ENCODE measurements around the gene SCN4B. TPM values are rescaled to one million over a fixed set of nuclear protein-coding genes. Genes with fewer than 3 reads are reported as not detected.

The SCN4B gene
- total and polyA plus RNA-seq, 2 of the 4 experiments (the other 2 are of a cell fraction), result 0.18 to 0.44 TPM

DNA sequence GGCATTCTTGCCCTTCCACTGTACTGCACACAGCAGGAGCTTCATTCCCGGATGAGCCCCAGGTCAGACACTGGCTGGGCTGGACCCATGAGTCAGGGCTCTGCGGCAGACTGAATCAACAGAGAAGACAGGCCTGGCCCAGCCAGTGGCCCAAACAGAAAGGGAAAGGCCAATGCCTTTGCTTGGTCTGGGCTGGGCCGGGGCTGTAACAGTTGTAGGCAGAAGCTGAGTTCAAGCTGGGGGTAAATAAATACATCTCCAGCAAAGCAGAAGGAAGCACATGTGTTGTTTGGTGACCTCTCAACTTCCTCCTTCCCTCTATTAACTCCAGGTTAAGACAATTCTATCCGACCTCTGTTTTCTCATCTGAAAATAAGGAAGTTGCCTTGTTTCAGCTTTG lies 64.1 kb downstream of the SCN4B start:
- no TSS peak for BruUV-seq (replicated peaks)
- Histone ChIP-seq H2BK120ac (ENCODE audit: low read depth, low read length) (no peak overlapping the region), H2AFZ (replicated peaks; ENCODE audit: low read length, poor library complexity) (no peak overlapping the region), H3K56ac (ENCODE audit: extremely low read depth, insufficient read depth, low read length) (no peak overlapping the region), H3K23ac (ENCODE audit: low read depth, low read length) (no peak overlapping the region), H2BK5ac (ENCODE audit: low read depth, low read length, poor library complexity, severe bottlenecking) (no peak overlapping the region), H2AK5ac (ENCODE audit: low read depth, low read length) (no peak overlapping the region), H3K36me3 (ENCODE audit: control insufficient read depth, insufficient read depth, low read length) (no peaks in the 10 kb centered on the region), H3K18ac (ENCODE audit: low read depth, low read length) (no peak overlapping the region), H3K14ac (replicated peaks; ENCODE audit: low read depth, low read length) (no peak overlapping the region), H3K9ac (ENCODE audit: low read depth, low read length) (no peak overlapping the region), H3K4me3 (ENCODE audit: insufficient read depth, low read depth, low read length) (no peak overlapping the region), H3K79me1 (ENCODE audit: low read depth in 1 of 2, low read length in 2 of 2) (no peaks in the 10 kb centered on the region), H2BK20ac (ENCODE audit: low read depth, low read length) (no peak overlapping the region), H3K9me1 (ENCODE audit: insufficient read depth, low read length) (no peaks in the 10 kb centered on the region), H4K20me1 (ENCODE audit: insufficient read depth, low read length) (no peaks in the 10 kb centered on the region), H4K5ac (ENCODE audit: low read depth, low read length) (no peak overlapping the region), H4K91ac (ENCODE audit: insufficient read depth, low read depth, low read length) (no peak overlapping the region), H3K27me3 (ENCODE audit: control insufficient read depth, insufficient read depth, low read length) (no peaks in the 10 kb centered on the region; the same call in 1 of the 2 replicates), H3K4me1 (ENCODE audit: control insufficient read depth, insufficient read depth, low read length) (no peaks in the 10 kb centered on the region), H3K9me3 (ENCODE audit: control insufficient read depth, insufficient read depth, low read length) (no peaks in the 10 kb centered on the region), H2BK15ac (ENCODE audit: low read depth, low read length) (no peak overlapping the region), H2AK9ac (replicated peaks; ENCODE audit: low read depth, low read length, poor library complexity) (no peak overlapping the region), H4K8ac (ENCODE audit: low read depth in 2 of 2, low read length in 2 of 2) (no peak overlapping the region), H3K4ac (ENCODE audit: low read depth, low read length) (no peak overlapping the region), H3K4me2 (ENCODE audit: low read depth, low read length) (no peak overlapping the region), H3K27ac (ENCODE audit: insufficient read depth, low read length) (no peak overlapping the region)
- ATAC-seq (ENCODE audit: low read depth), result no peak
- intact Hi-C loops (cut with micrococcal nuclease), result no loop called here
- ChIA-PET POLR2A (ENCODE audit: unreplicated experiment) (no interaction called here), CTCF (no interaction called here)
- in situ Hi-C loops (cut with MboI; ENCODE audit: low sequenced_read_pairs), result no loop called here
- WGBS, 2 experiments (ENCODE audit: extremely low coverage in 2 of 2, insufficient read length in 1 of 2), result 44% methylated on average over 2 of the region's 4 CpGs; no CpG with 5 or more reads in 1 of the 2 experiments
- DNase-seq, result no peak
- TF ChIP-seq MAFK (IDR thresholded peaks at IDR 0.05; ENCODE audit: low read depth, low read length), result no peak
- TF ChIP-seq POLR2A (IDR thresholded peaks at IDR 0.05; ENCODE audit: low read depth, low read length), result no peak
- no peak for TF ChIP-seq MXI1 (IDR thresholded peaks at IDR 0.05; ENCODE audit: borderline replicate concordance, low read depth, low read length)
- no peak for TF ChIP-seq BHLHE40 (IDR thresholded peaks at IDR 0.05; ENCODE audit: low read depth, low read length)
- TF ChIP-seq NFE2L2 (IDR thresholded peaks at IDR 0.05; ENCODE audit: low read depth, low read length), result no peak
- TF ChIP-seq SMC3 (IDR thresholded peaks at IDR 0.05; ENCODE audit: low read depth, low read length), result no peak
- TF ChIP-seq, protein P1, sequence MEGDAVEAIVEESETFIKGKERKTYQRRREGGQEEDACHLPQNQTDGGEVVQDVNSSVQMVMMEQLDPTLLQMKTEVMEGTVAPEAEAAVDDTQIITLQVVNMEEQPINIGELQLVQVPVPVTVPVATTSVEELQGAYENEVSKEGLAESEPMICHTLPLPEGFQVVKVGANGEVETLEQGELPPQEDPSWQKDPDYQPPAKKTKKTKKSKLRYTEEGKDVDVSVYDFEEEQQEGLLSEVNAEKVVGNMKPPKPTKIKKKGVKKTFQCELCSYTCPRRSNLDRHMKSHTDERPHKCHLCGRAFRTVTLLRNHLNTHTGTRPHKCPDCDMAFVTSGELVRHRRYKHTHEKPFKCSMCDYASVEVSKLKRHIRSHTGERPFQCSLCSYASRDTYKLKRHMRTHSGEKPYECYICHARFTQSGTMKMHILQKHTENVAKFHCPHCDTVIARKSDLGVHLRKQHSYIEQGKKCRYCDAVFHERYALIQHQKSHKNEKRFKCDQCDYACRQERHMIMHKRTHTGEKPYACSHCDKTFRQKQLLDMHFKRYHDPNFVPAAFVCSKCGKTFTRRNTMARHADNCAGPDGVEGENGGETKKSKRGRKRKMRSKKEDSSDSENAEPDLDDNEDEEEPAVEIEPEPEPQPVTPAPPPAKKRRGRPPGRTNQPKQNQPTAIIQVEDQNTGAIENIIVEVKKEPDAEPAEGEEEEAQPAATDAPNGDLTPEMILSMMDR (conservative IDR thresholded peaks at IDR 0.05; ENCODE audit: low read depth, low read length), result no peak
- TF ChIP-seq RCOR1 (IDR thresholded peaks at IDR 0.05; ENCODE audit: insufficient replicate concordance, low read length), result no peak
- TF ChIP-seq CHD1 (IDR thresholded peaks at IDR 0.05; ENCODE audit: low read depth, low read length), result no peak
- TF ChIP-seq, protein P2, sequence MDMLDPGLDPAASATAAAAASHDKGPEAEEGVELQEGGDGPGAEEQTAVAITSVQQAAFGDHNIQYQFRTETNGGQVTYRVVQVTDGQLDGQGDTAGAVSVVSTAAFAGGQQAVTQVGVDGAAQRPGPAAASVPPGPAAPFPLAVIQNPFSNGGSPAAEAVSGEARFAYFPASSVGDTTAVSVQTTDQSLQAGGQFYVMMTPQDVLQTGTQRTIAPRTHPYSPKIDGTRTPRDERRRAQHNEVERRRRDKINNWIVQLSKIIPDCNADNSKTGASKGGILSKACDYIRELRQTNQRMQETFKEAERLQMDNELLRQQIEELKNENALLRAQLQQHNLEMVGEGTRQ (IDR thresholded peaks at IDR 0.05; ENCODE audit: low read depth, low read length), result no peak
- TF ChIP-seq RFX5 (IDR thresholded peaks at IDR 0.05; ENCODE audit: low read depth, low read length), result no peak
- TF ChIP-seq FOS (IDR thresholded peaks at IDR 0.05; ENCODE audit: low read depth, low read length), result no peak
- TF ChIP-seq, protein P3, sequence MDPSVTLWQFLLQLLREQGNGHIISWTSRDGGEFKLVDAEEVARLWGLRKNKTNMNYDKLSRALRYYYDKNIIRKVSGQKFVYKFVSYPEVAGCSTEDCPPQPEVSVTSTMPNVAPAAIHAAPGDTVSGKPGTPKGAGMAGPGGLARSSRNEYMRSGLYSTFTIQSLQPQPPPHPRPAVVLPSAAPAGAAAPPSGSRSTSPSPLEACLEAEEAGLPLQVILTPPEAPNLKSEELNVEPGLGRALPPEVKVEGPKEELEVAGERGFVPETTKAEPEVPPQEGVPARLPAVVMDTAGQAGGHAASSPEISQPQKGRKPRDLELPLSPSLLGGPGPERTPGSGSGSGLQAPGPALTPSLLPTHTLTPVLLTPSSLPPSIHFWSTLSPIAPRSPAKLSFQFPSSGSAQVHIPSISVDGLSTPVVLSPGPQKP (IDR thresholded peaks at IDR 0.05; ENCODE audit: borderline replicate concordance, low read depth, low read length), result no peak
- no peak for TF ChIP-seq RAD21 (IDR thresholded peaks at IDR 0.05; ENCODE audit: low read length)
- no peak for TF ChIP-seq MAZ (IDR thresholded peaks at IDR 0.05; ENCODE audit: borderline replicate concordance, low read depth, low read length)
- no peak for TF ChIP-seq CEBPB (IDR thresholded peaks at IDR 0.05; ENCODE audit: low read depth, low read length)
- dilution Hi-C loops (cut with HindIII; ENCODE audit: low sequenced_read_pairs, unreplicated experiment), result no loop called here
